GM18526 (cell line): Measurements from ENCODE around the gene RAB36.

Source experiments
- POLR2A ChIP-seq: IDR thresholded peaks from 3 replicates; pipeline ENCODE4 v1.6.1; 2011; ENCODE audit not compliant: insufficient read length; ENCODE audit errors: extremely low read depth

The RAB36 gene

DNA sequence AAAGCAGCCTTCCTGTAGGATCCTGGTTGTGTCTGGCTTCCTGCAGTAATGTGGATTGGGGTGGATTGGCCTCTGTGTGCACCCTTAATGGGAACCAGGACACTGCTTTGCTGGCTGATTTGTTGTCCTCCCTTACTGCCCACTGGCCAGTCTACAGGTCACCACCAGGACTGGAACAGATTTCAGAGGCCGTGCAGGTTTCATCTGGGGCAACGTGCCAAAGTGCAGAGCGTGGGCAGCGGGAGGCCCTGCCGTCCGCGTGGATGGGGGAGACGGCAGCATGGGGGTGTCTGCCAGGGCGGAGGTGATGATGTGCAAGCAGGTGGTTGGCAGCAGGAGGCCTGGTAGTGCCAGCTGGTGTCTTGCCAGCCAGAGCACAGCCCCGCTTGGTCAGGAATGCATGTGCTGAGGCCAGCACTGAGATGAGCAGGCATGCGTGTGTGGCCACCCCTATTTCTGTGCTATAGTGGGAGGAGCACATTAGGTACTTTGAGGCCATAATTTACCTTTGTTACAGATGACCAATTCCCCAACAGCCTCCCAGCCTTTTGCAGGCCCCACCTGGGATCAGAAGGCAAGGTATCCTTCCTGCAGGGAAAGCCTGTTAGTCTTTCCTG, 59.4 kb downstream of the RAB36 start:
- TF ChIP-seq POLR2A = no peak

GRCh38 chr22:23205339-23206049, 60.2 kb downstream of the RAB36 start:
- no peak for TF ChIP-seq POLR2A

DNA sequence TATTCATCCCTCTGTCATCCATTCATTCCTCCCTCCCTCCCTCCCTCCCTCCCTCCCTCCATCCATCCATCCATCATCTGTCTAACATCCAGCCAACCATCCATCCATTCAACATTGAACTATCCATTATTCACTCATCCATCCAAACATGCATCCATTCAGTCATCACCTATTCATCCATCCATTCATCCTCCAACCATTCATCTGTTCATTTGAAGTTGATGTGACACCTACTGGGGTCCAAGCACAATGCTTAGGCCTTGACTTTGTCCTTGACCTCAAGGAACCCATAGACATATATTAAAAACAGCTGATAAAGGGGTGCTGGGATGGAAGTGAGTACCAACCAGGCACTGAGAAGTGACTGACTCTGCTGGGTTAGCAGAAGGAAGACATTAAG, 61.6 kb downstream of the RAB36 start:
- TF ChIP-seq POLR2A = no peak

DNA sequence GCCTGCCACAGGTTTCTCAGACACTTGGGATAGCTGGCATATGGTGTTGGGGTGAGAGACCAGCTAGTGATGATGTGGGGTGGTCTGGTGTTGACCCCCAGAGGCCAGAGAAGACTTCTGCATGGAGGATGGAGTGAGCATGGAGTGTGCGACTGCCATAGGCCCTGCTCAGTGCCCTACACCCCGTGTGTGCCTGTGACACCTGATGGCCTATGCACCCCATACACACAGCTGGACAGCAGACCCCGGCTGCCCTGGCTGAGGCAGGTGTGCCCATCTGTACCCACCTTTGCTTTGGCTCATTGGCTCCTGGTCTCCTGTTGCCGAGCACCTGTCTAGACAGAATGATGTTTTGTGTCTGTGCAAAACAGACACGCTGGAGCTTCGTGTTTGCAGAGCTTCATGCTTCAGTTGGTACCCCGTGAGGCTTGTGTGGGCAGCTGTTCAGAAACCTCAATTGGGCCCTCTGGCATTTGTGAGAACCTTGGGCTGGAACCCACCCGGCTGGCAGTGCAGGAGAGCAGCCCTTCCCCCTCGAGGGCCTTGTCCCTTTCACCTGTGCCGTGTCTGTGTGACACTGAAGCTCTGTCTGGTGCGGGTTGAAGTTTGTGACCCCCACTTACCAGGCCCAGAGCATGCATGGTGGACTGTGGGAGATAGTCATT, 62.6 kb downstream of the RAB36 start:
- TF ChIP-seq POLR2A = no peak

GRCh38 chr22:23210428-23211170, 65.3 kb downstream of the RAB36 start:
- no peak for TF ChIP-seq POLR2A

DNA sequence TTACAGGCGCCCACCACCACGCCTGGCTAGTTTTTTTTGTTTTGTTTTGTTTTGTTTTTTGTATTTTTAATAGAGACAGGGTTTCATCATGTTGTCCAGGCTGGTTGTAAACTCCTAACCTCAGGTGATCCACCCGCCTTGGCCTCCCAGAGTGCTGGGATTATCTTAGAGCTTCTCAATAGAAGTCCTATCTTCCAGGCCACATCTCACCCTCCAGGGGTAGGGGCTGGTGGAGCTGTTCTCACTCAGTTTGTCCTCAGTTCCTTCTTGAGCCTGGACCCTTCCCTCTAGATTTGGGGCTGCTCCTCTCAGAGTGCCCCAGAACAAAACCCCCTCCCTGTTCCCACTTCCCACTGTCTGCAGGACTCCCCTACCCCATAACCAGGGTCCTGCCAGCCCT, 66.3 kb downstream of the RAB36 start:
- no peak for TF ChIP-seq POLR2A

DNA sequence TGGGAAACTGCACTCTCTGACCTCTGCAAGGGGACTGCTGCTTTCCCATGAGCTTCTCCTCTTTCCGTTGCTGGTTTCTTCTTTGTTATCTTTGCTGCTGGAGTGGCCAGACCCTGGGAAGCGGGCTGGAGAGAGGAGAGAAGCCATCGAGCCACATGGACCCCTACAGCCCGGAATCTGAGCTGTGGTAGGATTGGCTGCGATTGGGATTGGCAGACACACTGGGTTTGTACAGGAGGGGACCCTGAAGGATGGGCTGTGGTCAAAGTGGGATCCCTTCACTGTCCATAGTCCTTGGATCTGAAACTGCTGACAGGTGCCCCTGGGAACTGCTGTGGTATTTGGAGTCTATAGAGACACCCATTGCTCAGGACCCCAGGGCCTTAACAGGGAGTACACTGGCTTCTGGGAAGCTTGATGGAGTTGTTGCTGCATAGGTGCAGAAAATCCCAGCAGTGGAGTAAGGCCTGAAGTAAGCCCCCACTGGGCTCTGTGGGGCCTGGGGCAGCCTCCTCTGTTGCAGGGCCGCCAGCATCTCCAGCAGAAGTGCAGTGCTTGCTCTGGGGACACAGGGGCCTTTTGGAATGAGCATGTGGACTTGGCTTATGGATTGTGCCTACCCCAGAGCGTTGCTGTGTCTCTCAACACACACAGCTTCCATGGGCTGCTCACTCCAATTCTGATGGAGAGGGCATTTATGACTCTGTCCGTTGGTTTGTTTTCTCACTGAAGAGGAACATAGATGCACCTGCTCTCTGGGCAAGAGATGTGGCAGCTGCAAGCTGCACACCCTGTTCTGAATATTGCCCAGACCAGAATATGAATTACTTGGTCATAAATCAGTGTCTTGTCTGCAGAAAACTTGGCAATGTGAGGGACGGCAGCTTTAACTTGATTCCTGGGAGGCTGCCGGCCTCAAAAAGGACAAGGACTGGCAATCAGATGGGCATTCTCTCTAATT, 67.1 kb downstream of the RAB36 start:
- no peak for TF ChIP-seq POLR2A

DNA sequence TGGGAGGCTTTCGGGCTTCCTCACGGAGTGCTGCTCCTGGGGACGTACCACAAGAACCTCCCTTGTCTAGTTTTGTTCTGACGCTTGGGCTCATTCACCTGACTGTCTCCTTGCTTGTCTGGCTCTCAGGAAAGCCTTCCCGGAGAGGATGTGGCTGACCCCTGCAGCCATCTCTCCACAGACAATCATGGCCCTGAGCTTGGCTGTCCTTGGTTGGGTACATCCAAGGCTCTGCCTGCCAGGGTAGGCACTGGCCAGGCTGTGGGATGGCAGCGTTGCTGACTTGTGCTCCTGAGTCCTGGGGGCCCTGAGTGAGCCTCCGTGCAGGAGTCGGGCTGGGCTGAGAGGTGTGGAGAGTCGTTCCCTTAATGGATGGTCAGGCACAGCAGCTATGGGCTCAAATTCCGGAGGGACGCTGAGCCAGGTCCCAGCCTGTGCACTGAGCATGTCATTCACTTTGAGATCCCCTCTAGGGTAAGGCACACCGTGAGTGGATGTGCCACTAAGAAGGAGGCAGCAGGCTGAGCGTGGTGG, 67.8 kb downstream of the RAB36 start:
- no peak for TF ChIP-seq POLR2A

DNA sequence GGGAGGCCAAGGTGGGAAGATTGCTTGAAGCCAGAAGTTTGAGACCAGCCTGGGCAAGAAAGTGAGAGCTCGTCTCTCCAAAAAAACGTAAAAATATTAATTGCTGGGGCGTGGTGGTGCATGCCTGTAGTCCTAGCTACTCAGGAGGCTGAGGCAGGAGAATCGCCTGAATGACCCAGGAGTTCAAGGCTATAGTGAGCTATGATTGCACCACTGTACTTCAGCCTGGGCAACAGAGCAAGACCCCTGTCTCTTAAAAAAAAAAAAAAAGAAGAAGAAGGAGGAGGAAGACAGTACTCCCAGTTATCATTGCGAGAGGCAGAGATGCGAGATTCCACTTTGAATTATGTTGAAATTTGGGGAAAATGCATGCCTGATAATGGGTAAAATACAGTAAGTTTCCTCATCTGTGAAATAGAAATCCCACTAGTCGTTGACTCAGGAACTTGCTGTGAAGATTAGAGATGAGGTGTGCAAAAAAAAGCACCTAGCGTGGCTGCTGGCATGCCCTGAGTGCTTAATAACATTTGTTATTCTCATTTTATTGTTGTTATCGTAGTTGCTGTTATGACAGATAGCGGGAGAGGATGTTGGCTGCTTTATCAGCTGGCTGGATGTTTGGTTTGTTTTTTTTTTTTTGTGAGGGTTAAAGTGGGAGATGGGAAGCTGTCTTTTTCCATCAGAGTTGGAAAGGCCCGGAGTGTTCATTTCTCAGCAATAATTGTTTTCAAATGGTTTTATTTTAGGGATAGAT, 68.5 kb downstream of the RAB36 start:
- no peak for TF ChIP-seq POLR2A
